ENCODE data around the gene LAMTOR4.
"Not testable (repeated sequence)": the region's sequence is repeated elsewhere in the genome, so short reads cannot be mapped to it uniquely, and the experiment has no call there.

Gene LAMTOR4

GRCh38 chr7:100195901-100196322, 47.2 kb downstream of the LAMTOR4 start:
- not testable (repeated sequence) for FAIRE-seq; DNase-seq (ENCODE audit: low spot score)

- no peak for DNase-seq (ENCODE audit: low spot score)
- FAIRE-seq = no peak
Observed at GRCh38 chr7:100198266-100198665, 49.5 kb downstream of the LAMTOR4 start.

GRCh38 chr7:100200693-100201092, 52.0 kb downstream of the LAMTOR4 start:
- DNase-seq (ENCODE audit: low spot score) = no peak
- FAIRE-seq = no peak

All from RCC 7860 (cell line).